KOPT-K1 (cell line): Measurements from ENCODE around the gene EXOC6B.

Source experiments
- H3K27ac ChIP-seq: fragments of 200-600 bp; sonication (generic); 2 replicates; pipeline ENCODE4 v1.5.1; 2016; ENCODE audit warnings: antibody characterized with exemption, mild to moderate bottlenecking, low read depth, low read length; ENCODE audit not compliant: poor library complexity, severe bottlenecking
- H3K36me3 ChIP-seq: fragments of 200-600 bp; sonication (generic); 2 replicates; pipeline ENCODE4 v1.5.1; 2017; ENCODE audit warnings: antibody characterized with exemption, mild to moderate bottlenecking, low read length, moderate library complexity; ENCODE audit not compliant: insufficient read depth
- H3K9me3 ChIP-seq: fragments of 200-600 bp; sonication (generic); 2 replicates; pipeline ENCODE4 v1.5.1; 2017; ENCODE audit warnings: antibody characterized with exemption, low read length, mild to moderate bottlenecking; ENCODE audit not compliant: insufficient read depth, poor library complexity, severe bottlenecking

The EXOC6B gene

GRCh38 chr2:72131916-72132841 is 693.7 kb downstream of the EXOC6B start:
- Histone ChIP-seq H3K9me3 (no peaks in the 10 kb centered on the region), H3K36me3 (no peaks in the 10 kb centered on the region), H3K27ac (no peak overlapping the region)

- no peaks in the 10 kb centered on the region for H3K36me3 ChIP-seq
- H3K9me3 ChIP-seq, result no peaks in the 10 kb centered on the region
- H3K27ac ChIP-seq, result no peak overlapping the region
Observed at GRCh38 chr2:72131371-72131891, 694.4 kb downstream of the EXOC6B start.

GRCh38 chr2:72130659-72131360 is 695.0 kb downstream of the EXOC6B start:
- Histone ChIP-seq H3K27ac (no peak overlapping the region), H3K9me3 (no peaks in the 10 kb centered on the region), H3K36me3 (no peaks in the 10 kb centered on the region)

GRCh38 chr2:72129681-72130340 is 696.0 kb downstream of the EXOC6B start:
- Histone ChIP-seq H3K27ac (no peak overlapping the region), H3K9me3 (no peaks in the 10 kb centered on the region)

GRCh38 chr2:72128843-72129227 is 697.0 kb downstream of the EXOC6B start:
- Histone ChIP-seq H3K27ac (no peak overlapping the region), H3K9me3 (no peaks in the 10 kb centered on the region)

More at GRCh38 chr2:72129681-72130340, 696.0 kb downstream of the EXOC6B start:
- H3K36me3 ChIP-seq, result no peaks in the 10 kb centered on the region

GRCh38 chr2:72128059-72128842 is 697.6 kb downstream of the EXOC6B start:
- Histone ChIP-seq H3K36me3 (no peaks in the 10 kb centered on the region), H3K27ac (no peak overlapping the region), H3K9me3 (no peaks in the 10 kb centered on the region)

More at GRCh38 chr2:72128843-72129227, 697.0 kb downstream of the EXOC6B start:
- no peaks in the 10 kb centered on the region for H3K36me3 ChIP-seq

- no peak overlapping the region for H3K27ac ChIP-seq
- H3K36me3 ChIP-seq, result no peaks in the 10 kb centered on the region
Observed at GRCh38 chr2:72127401-72128058, 698.3 kb downstream of the EXOC6B start.

GRCh38 chr2:72126186-72127100 is 699.4 kb downstream of the EXOC6B start:
- Histone ChIP-seq H3K9me3 (no peaks in the 10 kb centered on the region), H3K36me3 (no peaks in the 10 kb centered on the region), H3K27ac (no peak overlapping the region)

More at GRCh38 chr2:72127401-72128058, 698.3 kb downstream of the EXOC6B start:
- no peaks in the 10 kb centered on the region for H3K9me3 ChIP-seq
